ENCODE measurements around the gene BCAR1. TPM values are rescaled to one million over a fixed set of nuclear protein-coding genes. Genes with fewer than 3 reads are reported as not detected.
A peak's percentile ranks its signal among the peaks of the same experiment; 100 is the strongest.

BCAR1 gene
- total and polyA plus RNA-seq, 2 of the 13 experiments (the other 11 are each of a cell fraction or from before 2014, with no cell fraction given): 48.1 to 51.7 TPM

DNA sequence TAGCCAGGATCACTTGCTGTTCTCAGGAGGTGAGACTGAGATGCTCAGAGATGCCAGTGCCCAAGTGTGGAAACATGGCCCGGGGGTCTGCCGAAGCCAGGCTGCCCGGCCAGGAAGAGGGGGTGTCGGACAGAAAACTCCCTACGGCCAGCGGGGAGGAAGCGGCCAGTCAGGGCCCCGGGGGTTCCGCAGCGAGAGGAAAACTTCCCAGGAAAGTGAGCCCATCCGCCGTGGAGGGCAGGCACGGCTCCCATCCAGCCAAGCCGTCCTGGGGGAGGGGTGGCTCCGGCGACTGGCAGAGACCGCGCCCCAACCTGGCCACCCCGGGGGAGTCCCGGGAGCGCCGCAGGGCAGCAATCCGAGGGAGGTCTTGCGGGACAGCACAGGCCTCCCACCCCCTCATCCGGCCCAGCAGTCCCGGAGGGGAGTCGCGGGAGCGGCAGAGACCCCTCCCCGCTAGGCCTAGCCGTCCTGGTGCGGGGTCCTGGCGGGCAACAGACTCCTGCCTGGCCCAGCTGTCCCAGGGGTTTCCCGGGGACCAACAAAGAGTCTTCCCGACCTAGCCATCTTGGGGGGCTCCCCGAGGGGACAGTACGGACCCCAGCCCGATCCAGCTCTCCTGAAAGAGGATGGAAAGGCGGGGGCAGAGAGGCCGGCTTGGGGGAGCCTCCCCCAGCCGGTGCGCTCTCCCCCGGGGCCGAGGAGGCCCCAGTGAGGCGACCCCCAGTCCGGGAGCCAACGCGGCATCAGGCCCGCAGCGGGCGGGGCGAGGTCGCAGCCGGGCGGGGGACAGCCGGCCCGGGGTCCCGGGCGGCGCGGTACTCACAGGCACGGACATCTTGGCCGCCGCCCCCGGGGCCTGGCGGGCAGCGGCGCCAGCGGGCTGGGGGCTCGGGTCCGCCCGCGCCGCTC is 13.8 kb upstream of the BCAR1 start (continued):
- peak; percentile 71 for TF ChIP-seq ARID4A (CRISPR knock-in tag; IDR thresholded peaks at IDR 0.05; ENCODE audit: borderline replicate concordance)
- TF ChIP-seq ZNF724P (CRISPR knock-in tag; IDR thresholded peaks at IDR 0.05; ENCODE audit: borderline replicate concordance): peak; percentile 19; the same call in 1 of the 2 replicates
- TF ChIP-seq GZF1 (CRISPR knock-in tag; IDR thresholded peaks at IDR 0.05): 0 out of 2 replicates have a peak, but pooled peaks have one; percentile 17
- no peak for TF ChIP-seq NFYB (CRISPR knock-in tag; IDR thresholded peaks at IDR 0.05)
- TF ChIP-seq KAT7 (CRISPR knock-in tag; IDR thresholded peaks at IDR 0.05; ENCODE audit: borderline replicate concordance): peak; percentile 81; the same call in 1 of the 2 replicates
- TF ChIP-seq TOE1 (CRISPR knock-in tag; IDR thresholded peaks at IDR 0.05): no peak
- TF ChIP-seq ARNT2 (CRISPR knock-in tag; IDR thresholded peaks at IDR 0.05; ENCODE audit: low read depth): peak; percentile 1; the same call in 1 of the 2 replicates
- peak; percentile 39 for TF ChIP-seq SRSF1 (optimal IDR thresholded peaks at IDR 0.05; ENCODE audit: low read depth, low read length)
- peak; percentile 19; the same call in 1 of the 2 replicates for TF ChIP-seq TAF1 (CRISPR knock-in tag; IDR thresholded peaks at IDR 0.05)
- TF ChIP-seq ZNF331 (CRISPR knock-in tag; IDR thresholded peaks at IDR 0.05): 0 out of 2 replicates have a peak, but pooled peaks have one; percentile 11
- TF ChIP-seq CBFB (CRISPR knock-in tag; IDR thresholded peaks at IDR 0.05): 0 out of 2 replicates have a peak, but pooled peaks have one; percentile 27
- 0 out of 2 replicates have a peak, but pooled peaks have one; percentile 40 for TF ChIP-seq PCBP1 (IDR thresholded peaks at IDR 0.05; ENCODE audit: borderline replicate concordance, low read depth, low read length)
- peak; percentile 83; the same call in 1 of the 2 replicates for TF ChIP-seq CAMTA2 (CRISPR knock-in tag; IDR thresholded peaks at IDR 0.05; ENCODE audit: borderline replicate concordance)
- 0 out of 2 replicates have a peak, but pooled peaks have one; percentile 26 for TF ChIP-seq SIX4 (CRISPR knock-in tag; IDR thresholded peaks at IDR 0.05)
- TF ChIP-seq GLI4 (CRISPR knock-in tag; IDR thresholded peaks at IDR 0.05; ENCODE audit: borderline replicate concordance): peak; percentile 83
- TF ChIP-seq E2F5 (CRISPR knock-in tag; conservative IDR thresholded peaks at IDR 0.05): no peak
- peak; percentile 73 for TF ChIP-seq SNAI1 (CRISPR knock-in tag; IDR thresholded peaks at IDR 0.05; ENCODE audit: borderline replicate concordance)
- no peak for TF ChIP-seq ATF7 (IDR thresholded peaks at IDR 0.05)
- peak; percentile 38; the same call in 1 of the 2 replicates for TF ChIP-seq ATF7 (CRISPR knock-in tag; IDR thresholded peaks at IDR 0.05)
- peak; percentile 51; the same call in 1 of the 2 replicates for TF ChIP-seq KMT2B (CRISPR knock-in tag; IDR thresholded peaks at IDR 0.05)
- TF ChIP-seq ZNF713 (CRISPR knock-in tag; IDR thresholded peaks at IDR 0.05): peak; percentile 77; the same call in 1 of the 2 replicates
- TF ChIP-seq EED (CRISPR knock-in tag; IDR thresholded peaks at IDR 0.05): peak; percentile 64; the same call in 1 of the 2 replicates
- TF ChIP-seq ZNF235 (CRISPR knock-in tag; IDR thresholded peaks at IDR 0.05; ENCODE audit: borderline replicate concordance): peak; percentile 74; the same call in 1 of the 2 replicates
- TF ChIP-seq ATF7-NPFF (CRISPR knock-in tag; IDR thresholded peaks at IDR 0.05; ENCODE audit: low read depth): no peak; the same call in 1 of the 2 replicates
- TF ChIP-seq ZNF781 (CRISPR knock-in tag; IDR thresholded peaks at IDR 0.05; ENCODE audit: borderline replicate concordance, not compliant biosample characterization): peak; percentile 75

Measured in HepG2 (cell line).